Neural cell (in vitro differentiated cells): ENCODE data around the gene BCAS1. TPM values are rescaled to one million over a fixed set of nuclear protein-coding genes. Genes with fewer than 3 reads are reported as not detected.

ENCODE experiments used
- H2AFZ ChIP-seq: fragments of 200-600, 300-800 bp; sonication (generic), shearing (Covaris generic); 2 replicates; pipeline ENCODE4 v1.6.0; 2014; ENCODE audit warnings: low read depth, mild to moderate bottlenecking, antibody characterized with exemption, low read length, moderate library complexity
- H3F3A ChIP-seq: fragments of 200-600 bp; shearing (Covaris generic); 2 replicates; pipeline ENCODE4 v1.6.1; 2016; ENCODE audit warnings: mild to moderate bottlenecking, moderate library complexity, mixed read lengths, antibody characterized with exemption, low read length; ENCODE audit not compliant: insufficient read depth, poor library complexity, severe bottlenecking
- H3K27ac ChIP-seq: fragments of 200-600, 300-800 bp; sonication (generic), shearing (Covaris generic); 2 replicates; pipeline ENCODE4 v1.5.1; 2014; ENCODE audit warnings: mild to moderate bottlenecking, low read length, moderate library complexity
- H3K27me3 ChIP-seq: fragments of 300-800, 200-600 bp; sonication (generic), shearing (Covaris generic); 2 replicates; pipeline ENCODE4 v1.6.0; 2014; ENCODE audit warnings: mild to moderate bottlenecking, low read depth, low read length, moderate library complexity; ENCODE audit not compliant: insufficient read depth
- H3K36me3 ChIP-seq: fragments of 300-800, 200-600 bp; sonication (generic), shearing (Covaris generic); 2 replicates; pipeline ENCODE4 v1.5.1; 2014; ENCODE audit warnings: mild to moderate bottlenecking, antibody characterized with exemption, low read length, moderate library complexity; ENCODE audit not compliant: insufficient read depth
- H3K4me2 ChIP-seq: fragments of 300-800, 200-600 bp; sonication (generic), shearing (Covaris generic); 2 replicates; pipeline ENCODE4 v1.6.0; 2014; ENCODE audit warnings: mild to moderate bottlenecking, low read length
- H3K4me3 ChIP-seq: fragments of 300-800, 200-600 bp; sonication (generic), shearing (Covaris generic); 2 replicates; pipeline ENCODE4 v1.5.1; 2014; ENCODE audit warnings: mild to moderate bottlenecking, low read length, moderate library complexity
- H3K79me2 ChIP-seq: fragments of 200-600 bp; shearing (Covaris generic); replicated peaks from 2 replicates; pipeline ENCODE4 v1.6.0; 2014; ENCODE audit warnings: mild to moderate bottlenecking, low read length, moderate library complexity; ENCODE audit not compliant: insufficient read depth
- H3K9ac ChIP-seq: fragments of 300-800, 200-600 bp; sonication (generic), shearing (Covaris generic); 2 replicates; pipeline ENCODE4 v1.6.1; 2016; ENCODE audit warnings: mild to moderate bottlenecking, low read length, mixed read lengths
- H3K9me2 ChIP-seq: fragments of 200-600 bp; shearing (Covaris generic); 2 replicates; pipeline ENCODE4 v1.6.1; 2016; ENCODE audit warnings: mild to moderate bottlenecking, low read length, mixed read lengths; ENCODE audit not compliant: insufficient read depth
- H3K9me3 ChIP-seq: fragments of 200-600, 300-800 bp; sonication (generic), shearing (Covaris generic); 2 replicates; pipeline ENCODE4 v1.6.1; 2016; ENCODE audit warnings: mild to moderate bottlenecking, mixed run types, low read length, moderate library complexity, mixed read lengths
- H4K20me1 ChIP-seq: fragments of 200-600 bp; shearing (Covaris generic); 2 replicates; pipeline ENCODE4 v1.6.1; 2016; ENCODE audit warnings: mild to moderate bottlenecking, mixed run types; ENCODE audit not compliant: insufficient read depth
- CTCF ChIP-seq: fragments of 450-650 bp; IDR thresholded peaks from 2 replicates; pipeline ENCODE4 v1.5.1; 2014; ENCODE audit warnings: antibody characterized with exemption, mild to moderate bottlenecking, moderate library complexity; ENCODE audit not compliant: poor library complexity, severe bottlenecking
- EP300 ChIP-seq: fragments of 450-650 bp; conservative IDR thresholded peaks from 2 replicates; pipeline ENCODE4 v1.6.1; 2014; ENCODE audit warnings: antibody characterized with exemption, mild to moderate bottlenecking, moderate library complexity; ENCODE audit not compliant: poor library complexity, severe bottlenecking
- EZH2 ChIP-seq: fragments of 200-600, 300-800 bp; shearing (Covaris generic), sonication (generic); IDR thresholded peaks from 2 replicates; pipeline ENCODE4 v1.6.1; 2014; ENCODE audit warnings: antibody characterized with exemption, low read length, borderline replicate concordance, mild to moderate bottlenecking; ENCODE audit not compliant: insufficient read depth, poor library complexity, severe bottlenecking
- MXI1 ChIP-seq: fragments of 450-650 bp; conservative IDR thresholded peaks from 2 replicates; pipeline ENCODE4 v1.6.1; 2014; ENCODE audit warnings: antibody characterized with exemption, mild to moderate bottlenecking; ENCODE audit not compliant: poor library complexity, severe bottlenecking
- POLR2AphosphoS5 ChIP-seq: IDR thresholded peaks from 2 replicates; pipeline ENCODE4 v1.6.1; 2012
- RAD21 ChIP-seq: fragments of 450-650 bp; conservative IDR thresholded peaks from 2 replicates; pipeline ENCODE4 v1.6.1; 2014; ENCODE audit warnings: antibody characterized with exemption, mild to moderate bottlenecking, moderate library complexity
- REST ChIP-seq: IDR thresholded peaks from 2 replicates; pipeline ENCODE4 v1.6.1; 2012; ENCODE audit warnings: borderline replicate concordance
- SMC3 ChIP-seq: fragments of 450-650 bp; conservative IDR thresholded peaks from 2 replicates; pipeline ENCODE4 v1.6.1; 2014; ENCODE audit warnings: antibody characterized with exemption, mild to moderate bottlenecking, moderate library complexity; ENCODE audit not compliant: poor library complexity
- TAF1 ChIP-seq: IDR thresholded peaks from 2 replicates; pipeline ENCODE4 v1.6.1; 2012; ENCODE audit warnings: low read depth
- polyA plus RNA-seq: library from polyadenylated mRNA; depleted of rRNA; stranded (reverse); fragments of >200 nt; gene quantifications from 2 replicates; pipeline ENCODE4 v1.2.3, GENCODE V29; 2014

The BCAS1 gene
- polyA plus RNA-seq, 1 donor from 2014 or later: not detected

- Histone ChIP-seq H3K36me3 (no peaks in the 10 kb centered on the region), H2AFZ (no peak overlapping the region), H3K27me3 (no peaks in the 10 kb centered on the region), H4K20me1 (no peaks in the 10 kb centered on the region), H3K9me3 (no peaks in the 10 kb centered on the region), H3K9ac (no peak overlapping the region), H3K4me2 (no peak overlapping the region), H3K27ac (no peak overlapping the region), H3K4me3 (no peak overlapping the region), H3K79me2 (no peaks in the 10 kb centered on the region), H3K9me2 (no peaks in the 10 kb centered on the region), H3F3A (no peaks in the 10 kb centered on the region)
- TF ChIP-seq SMC3: peak; percentile 75
- TF ChIP-seq REST: no peak
- no peak for TF ChIP-seq POLR2AphosphoS5
- no peak for TF ChIP-seq MXI1
- TF ChIP-seq RAD21: peak; percentile 63
- TF ChIP-seq EZH2: no peak
- TF ChIP-seq TAF1: no peak
- TF ChIP-seq CTCF: peak; percentile 70
- TF ChIP-seq EP300: no peak
Measured at GRCh38 chr20:53943522-53944291, 126.7 kb downstream of the BCAS1 start.

- Histone ChIP-seq H3K36me3 (no peaks in the 10 kb centered on the region), H3K9ac (no peak overlapping the region), H3K9me3 (no peaks in the 10 kb centered on the region), H3K27ac (no peak overlapping the region), H4K20me1 (no peaks in the 10 kb centered on the region), H2AFZ (no peak overlapping the region), H3K9me2 (no peaks in the 10 kb centered on the region), H3F3A (no peaks in the 10 kb centered on the region), H3K4me2 (no peak overlapping the region), H3K27me3 (no peaks in the 10 kb centered on the region), H3K79me2 (no peaks in the 10 kb centered on the region), H3K4me3 (no peak overlapping the region)
- TF ChIP-seq CTCF (no peak), EP300 (no peak), REST (no peak), EZH2 (no peak), SMC3 (no peak), RAD21 (no peak), POLR2AphosphoS5 (no peak), MXI1 (no peak), TAF1 (no peak)
Measured at GRCh38 chr20:53942973-53943372, 127.4 kb downstream of the BCAS1 start.
